OCI-LY1 (cell line): ENCODE measurements around the gene CCNY.

Source experiments
- EZH2 ChIP-seq: fragments of 200-600 bp; sonication (generic), shearing (Covaris generic); IDR thresholded peaks from 2 replicates; pipeline ENCODE4 v1.8.0; 2017; ENCODE audit warnings: borderline replicate concordance, mixed run types, mild to moderate bottlenecking, antibody characterized with exemption, low read length, moderate library complexity, mixed read lengths
- TF ChIP-seq, protein P1 (sequence below): fragments of 200-600 bp; sonication (generic), shearing (Covaris generic); IDR thresholded peaks from 2 replicates; pipeline ENCODE4 v1.5.1; 2017; ENCODE audit warnings: mild to moderate bottlenecking, antibody characterized with exemption, low read length, moderate library complexity, mixed read lengths

DNA sequence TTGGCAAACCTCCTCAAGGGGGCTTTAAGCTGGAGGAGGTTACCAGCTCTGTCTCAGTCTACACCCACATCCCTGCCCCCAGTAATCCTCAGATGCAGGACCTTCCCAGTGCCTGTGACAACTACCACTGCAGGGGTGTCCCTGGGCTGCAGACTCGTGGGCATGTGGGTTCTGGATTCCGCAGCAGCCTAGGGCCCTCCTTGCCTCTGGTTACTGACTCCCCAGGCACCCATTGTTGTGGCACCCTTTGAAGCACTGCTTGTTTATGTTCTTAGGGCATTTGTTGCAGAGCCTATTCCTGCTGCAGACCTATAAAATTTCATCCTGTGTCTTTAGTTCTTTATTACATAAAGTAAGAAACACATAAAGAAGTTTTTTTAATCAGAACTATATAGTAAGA is 217.7 kb downstream of the CCNY start:
- TF ChIP-seq, protein P1, sequence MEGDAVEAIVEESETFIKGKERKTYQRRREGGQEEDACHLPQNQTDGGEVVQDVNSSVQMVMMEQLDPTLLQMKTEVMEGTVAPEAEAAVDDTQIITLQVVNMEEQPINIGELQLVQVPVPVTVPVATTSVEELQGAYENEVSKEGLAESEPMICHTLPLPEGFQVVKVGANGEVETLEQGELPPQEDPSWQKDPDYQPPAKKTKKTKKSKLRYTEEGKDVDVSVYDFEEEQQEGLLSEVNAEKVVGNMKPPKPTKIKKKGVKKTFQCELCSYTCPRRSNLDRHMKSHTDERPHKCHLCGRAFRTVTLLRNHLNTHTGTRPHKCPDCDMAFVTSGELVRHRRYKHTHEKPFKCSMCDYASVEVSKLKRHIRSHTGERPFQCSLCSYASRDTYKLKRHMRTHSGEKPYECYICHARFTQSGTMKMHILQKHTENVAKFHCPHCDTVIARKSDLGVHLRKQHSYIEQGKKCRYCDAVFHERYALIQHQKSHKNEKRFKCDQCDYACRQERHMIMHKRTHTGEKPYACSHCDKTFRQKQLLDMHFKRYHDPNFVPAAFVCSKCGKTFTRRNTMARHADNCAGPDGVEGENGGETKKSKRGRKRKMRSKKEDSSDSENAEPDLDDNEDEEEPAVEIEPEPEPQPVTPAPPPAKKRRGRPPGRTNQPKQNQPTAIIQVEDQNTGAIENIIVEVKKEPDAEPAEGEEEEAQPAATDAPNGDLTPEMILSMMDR: no peak
- no peak for TF ChIP-seq EZH2
